Adrenal gland (tissue), 12 donors: Measurements from ENCODE around the gene NXPH3. TPM values are rescaled to one million over a fixed set of nuclear protein-coding genes. Genes with fewer than 3 reads are reported as not detected.

Experiments
- DNase-seq, 7 donors: peaks; one replicate each; pipeline ENCODE4 v3.0.0-alpha.2; 2019 to 2020
- H3K27ac ChIP-seq, 5 donors: fragments of 200-600 bp; sonication (generic) in 4 of 5; 1 replicate in 3 of 5; 2 replicates in 2 of 5; pipeline versions ENCODE4 v1.5.1 to v1.8.0; 2016 to 2020; ENCODE audit warnings: mild to moderate bottlenecking in 1 of 5
- H3K27me3 ChIP-seq: fragments of 200-600 bp; 2 replicates; pipeline ENCODE4 v1.8.0; 2021
- H3K36me3 ChIP-seq, 2 donors: fragments of 200-600 bp; replicated peaks in 1 of 2; 1 replicate in 1 of 2; 2 replicates in 1 of 2; pipeline versions ENCODE4 v1.5.1 to v1.8.0; 2018 to 2022
- H3K4me1 ChIP-seq, 2 donors: fragments of 200-600 bp; replicated peaks in 1 of 2; 1 replicate in 1 of 2; 2 replicates in 1 of 2; pipeline versions ENCODE4 v1.5.1 to v1.8.0; 2018 to 2021
- H3K4me3 ChIP-seq, 4 donors: fragments of 200-600 bp; sonication (generic) in 3 of 4; one replicate each; pipeline ENCODE4 v1.5.1; 2016 to 2018
- H3K9me3 ChIP-seq, 3 donors: fragments of 200-600 bp; sonication (generic) in 1 of 3; replicated peaks in 1 of 3; 1 replicate in 2 of 3; 2 replicates in 1 of 3; pipeline versions ENCODE4 v1.5.1 to v1.8.0; 2016 to 2021
- CTCF ChIP-seq, 6 experiments: fragments of 450-650 bp in 4 of 6; fragments of 200-600 bp in 2 of 6; sonication (generic) in 1 of 6; IDR thresholded peaks; 1 replicate in 5 of 6; 2 replicates in 1 of 6; pipeline versions ENCODE4 v1.5.1 to v1.8.0; 2016 to 2021; ENCODE audit warnings: antibody characterized with exemption in 6 of 6, mild to moderate bottlenecking in 2 of 6, moderate library complexity in 1 of 6
- POLR2A ChIP-seq, 2 donors: fragments of 450-650 bp; IDR thresholded peaks; one replicate each; pipeline ENCODE4 v1.6.1; 2017; ENCODE audit warnings: antibody characterized with exemption in 2 of 2, mild to moderate bottlenecking in 2 of 2, moderate library complexity in 1 of 2
- WGBS, 4 donors: extraction: QIAGEN DNeasy Blood & Tissue Kit in 2 of 4; methylation state at CpG; one replicate each; pipeline versions ENCODE4 v1.1.5 to v1.1.7; 2013 to 2017; 5-methylcytosine and 5-hydroxymethylcytosine counted together
- intact Hi-C, 2 donors: fragments of 100-400 bp; cut with DNase I; formaldehyde crosslinking; loops; one replicate each; pipeline versions ENCODE4 v1.14.1 to v1.15.0; 2022 to 2023
- polyA plus RNA-seq, 3 donors: library from polyadenylated mRNA; stranded (reverse); fragments of 200-250 nt in 2 of 3; fragments of 350-450 nt in 1 of 3; fragmentation: Illumina TruSeq in 1 of 3; extraction: RNeasy Lipid Tissue Mini Kit (QIAGEN cat#74804) in 1 of 3; gene quantifications; one replicate each; pipeline ENCODE4 v1.2.3, GENCODE V29; 2013 to 2014
- total RNA-seq, 9 donors: library from RNA; depleted of rRNA in 4 of 9; stranded (reverse); fragments of >200 nt in 4 of 9; fragments of 120-200 nt in 1 of 9; fragmentation: NEBNext Ultra II Directional in 1 of 9; extraction: Animal tissue kit (Norgen Biotek cat#: 25700) in 1 of 9; gene quantifications; one replicate each; pipeline versions ENCODE4 v1.1.0 to v1.2.4, GENCODE V29; 2013 to 2023
- donor health status: healthy with polysubstance abuse.
- donor health status: Bipolar disorder and iron deficiency.
- donor health status: DM: yes; HTN: yes; CAD: no.
- donor health status: DM: no; HTN: no; CAD: no.
- donor health status: DM: no; HTN: no; CAD: no.
- donor health status: DM: yes; HTN: yes; CAD: no.

The NXPH3 gene
- total and polyA plus RNA-seq, 12 donors = 0.30 to 6.1 (median 1.2) TPM

- no peak overlapping the region for H3K27ac ChIP-seq
- no peak for TF ChIP-seq CTCF (IDR thresholded peaks at IDR 0.05)
- TF ChIP-seq POLR2A (IDR thresholded peaks at IDR 0.05) = no peak
- intact Hi-C loops = loop anchor here (10.0 kb wide), 2 partner anchors 282 to 422 kb away; partner anchors contain the start of gene DLX3 (in 1 of the 2)
- no peaks in the 10 kb centered on the region for H3K36me3 ChIP-seq
- peaks cover 6% of the 10 kb centered on the region for H3K27me3 ChIP-seq
- peaks cover 8 to 9% of the 10 kb centered on the region in 2 donors for H3K4me1 ChIP-seq
- no peak for DNase-seq
- H3K4me3 ChIP-seq = no peak overlapping the region
- no peaks in the 10 kb centered on the region for H3K9me3 ChIP-seq
- WGBS, 4 donors = 72 to 81% (median 75%) methylated on average over 6 of the region's 6 CpGs
Observed at GRCh38 chr17:49572806-49573420, 2.8 kb upstream of the NXPH3 start.

GRCh38 chr17:49573510-49574322, 2.0 kb upstream of the NXPH3 start:
- Histone ChIP-seq H3K4me1 (peaks cover 4 to 9% of the 10 kb centered on the region in 2 donors), H3K36me3 (no peaks in the 10 kb centered on the region), H3K27ac (no peak overlapping the region), H3K27me3 (peaks cover 6% of the 10 kb centered on the region), H3K4me3 (no peak overlapping the region), H3K9me3 (no peaks in the 10 kb centered on the region)
- WGBS, 4 donors = 57 to 68% (median 59%) methylated on average over 15 of the region's 15 CpGs
- intact Hi-C loops = loop anchor here (10.0 kb wide), 2 partner anchors 281 to 421 kb away; partner anchors contain the start of gene DLX3 (in 1 of the 2)
- no peak for DNase-seq
- TF ChIP-seq CTCF (IDR thresholded peaks at IDR 0.05) (no peak), POLR2A (IDR thresholded peaks at IDR 0.05) (no peak)

- 67 to 82% (median 75%) methylated on average over 13 of the region's 13 CpGs; no CpG with 5 or more reads in 1 of the 4 donors for WGBS, 4 donors
- TF ChIP-seq CTCF (IDR thresholded peaks at IDR 0.05) = no peak
- no peak for TF ChIP-seq POLR2A (IDR thresholded peaks at IDR 0.05)
- Histone ChIP-seq H3K27ac (no peak overlapping the region), H3K9me3 (no peaks in the 10 kb centered on the region), H3K4me1 (peaks cover 4 to 9% of the 10 kb centered on the region in 2 donors), H3K36me3 (no peaks in the 10 kb centered on the region), H3K27me3 (peaks cover 6% of the 10 kb centered on the region), H3K4me3 (no peak overlapping the region)
- DNase-seq = no peak
- intact Hi-C loops = loop anchor here (10.0 kb wide), 2 partner anchors 280 to 420 kb away; partner anchors contain the start of gene DLX3 (in 1 of the 2)
Observed at GRCh38 chr17:49574323-49574781, 1.3 kb upstream of the NXPH3 start.
